ENCODE measurements around the gene AFMID. TPM values are rescaled to one million over a fixed set of nuclear protein-coding genes. Genes with fewer than 3 reads are reported as not detected.

AFMID gene
- total RNA-seq, 2 donors from 2014 or later: 78.9 to 94.6 TPM

DNA sequence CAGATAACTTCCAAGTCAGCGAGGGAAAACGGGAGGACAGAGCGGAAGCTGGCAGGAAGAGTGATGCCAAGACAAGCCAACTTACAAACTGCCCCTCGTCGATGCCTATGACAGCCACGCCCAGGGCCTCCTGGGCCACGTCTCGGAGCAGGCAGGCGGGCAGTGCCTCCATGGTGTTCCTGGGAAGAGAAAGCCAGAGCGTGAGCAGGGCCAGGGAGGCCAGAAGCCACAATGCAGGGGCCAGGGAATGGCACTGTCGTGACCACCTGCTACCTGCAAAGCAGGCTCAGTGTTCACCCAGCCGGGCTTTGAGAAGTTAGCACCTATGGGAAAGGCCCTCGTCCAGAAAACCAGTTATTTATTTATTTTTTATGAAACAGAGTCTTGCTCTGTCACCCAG lies 4.7 kb upstream of the AFMID start:
- DNase-seq: peak; percentile 70 to 86 (median 80)
- 49 to 57% methylated on average over 13 of the region's 13 CpGs for WGBS, 2 donors
- H3K27ac ChIP-seq: peak overlapping the region; percentile 53 to 89 (median 79)

GRCh38 chr17:78183916-78184315 lies 3.2 kb upstream of the AFMID start:
- no peak for TF ChIP-seq POLR2A (IDR thresholded peaks at IDR 0.05)
- TF ChIP-seq, protein P1, sequence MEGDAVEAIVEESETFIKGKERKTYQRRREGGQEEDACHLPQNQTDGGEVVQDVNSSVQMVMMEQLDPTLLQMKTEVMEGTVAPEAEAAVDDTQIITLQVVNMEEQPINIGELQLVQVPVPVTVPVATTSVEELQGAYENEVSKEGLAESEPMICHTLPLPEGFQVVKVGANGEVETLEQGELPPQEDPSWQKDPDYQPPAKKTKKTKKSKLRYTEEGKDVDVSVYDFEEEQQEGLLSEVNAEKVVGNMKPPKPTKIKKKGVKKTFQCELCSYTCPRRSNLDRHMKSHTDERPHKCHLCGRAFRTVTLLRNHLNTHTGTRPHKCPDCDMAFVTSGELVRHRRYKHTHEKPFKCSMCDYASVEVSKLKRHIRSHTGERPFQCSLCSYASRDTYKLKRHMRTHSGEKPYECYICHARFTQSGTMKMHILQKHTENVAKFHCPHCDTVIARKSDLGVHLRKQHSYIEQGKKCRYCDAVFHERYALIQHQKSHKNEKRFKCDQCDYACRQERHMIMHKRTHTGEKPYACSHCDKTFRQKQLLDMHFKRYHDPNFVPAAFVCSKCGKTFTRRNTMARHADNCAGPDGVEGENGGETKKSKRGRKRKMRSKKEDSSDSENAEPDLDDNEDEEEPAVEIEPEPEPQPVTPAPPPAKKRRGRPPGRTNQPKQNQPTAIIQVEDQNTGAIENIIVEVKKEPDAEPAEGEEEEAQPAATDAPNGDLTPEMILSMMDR (IDR thresholded peaks at IDR 0.05): no peak
- peaks cover 68% of the 10 kb centered on the region for H3K4me1 ChIP-seq
- H3K36me3 ChIP-seq (replicated peaks in 1 of 2; ENCODE audit: insufficient read depth in 1 of 2, low read depth in 2 of 2): no peaks in the 10 kb centered on the region
- no peak for ATAC-seq
- WGBS, 2 donors: 60 to 67% methylated on average over 9 to 12 of the region's 12 CpGs
- H3K4me3 ChIP-seq: no peak overlapping the region
- DNase-seq: no peak
- H3K27me3 ChIP-seq: no peaks in the 10 kb centered on the region
- peak overlapping the region; percentile 73 to 89 (median 79) for H3K27ac ChIP-seq
- intact Hi-C loops (cut with DNase I): no loop called here
- no peaks in the 10 kb centered on the region for H3K9me3 ChIP-seq

More for the DNA sequence above, 4.7 kb upstream of the AFMID start:
- H3K9me3 ChIP-seq: no peaks in the 10 kb centered on the region
- ATAC-seq: peak; percentile 20
- no peaks in the 10 kb centered on the region for H3K27me3 ChIP-seq
- peaks cover 56% of the 10 kb centered on the region for H3K4me1 ChIP-seq
- intact Hi-C loops (cut with DNase I): no loop called here
- H3K36me3 ChIP-seq (replicated peaks in 1 of 2; ENCODE audit: insufficient read depth in 1 of 2, low read depth in 2 of 2): no peaks in the 10 kb centered on the region
- peak in 1 of 3 donors; percentile 21 for TF ChIP-seq POLR2A (IDR thresholded peaks at IDR 0.05)
- TF ChIP-seq, protein P1 (IDR thresholded peaks at IDR 0.05): no peak
- no peak overlapping the region for H3K4me3 ChIP-seq

DNA sequence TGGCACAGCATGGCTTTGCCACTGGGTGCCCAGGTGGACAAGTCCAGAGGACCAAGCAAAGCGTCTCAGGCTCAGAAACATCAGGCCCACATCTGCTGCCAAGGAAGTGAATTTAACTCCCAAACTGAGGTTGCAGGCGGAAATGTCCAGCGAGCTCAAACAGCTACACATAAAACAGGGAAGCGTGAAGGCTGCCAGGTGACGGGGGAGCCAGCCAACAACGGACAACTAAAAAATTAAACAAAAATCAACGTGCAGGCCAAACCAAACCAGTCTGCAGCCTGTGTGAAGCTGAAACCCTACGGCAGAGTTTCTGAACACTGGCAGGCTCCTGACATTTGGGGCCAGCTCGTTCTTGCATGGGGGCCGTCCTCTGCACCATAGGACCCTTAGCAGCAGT lies 2.8 kb upstream of the AFMID start:
- intact Hi-C loops (cut with DNase I): no loop called here
- 13 to 18% methylated on average over 5 to 10 of the region's 10 CpGs for WGBS, 2 donors
- peak; percentile 57 to 80 (median 74) for DNase-seq
- H3K36me3 ChIP-seq (replicated peaks in 1 of 2; ENCODE audit: insufficient read depth in 1 of 2, low read depth in 2 of 2): no peaks in the 10 kb centered on the region
- no peaks in the 10 kb centered on the region for H3K27me3 ChIP-seq
- TF ChIP-seq POLR2A (IDR thresholded peaks at IDR 0.05): no peak
- TF ChIP-seq, protein P1 (IDR thresholded peaks at IDR 0.05): no peak
- no peak for ATAC-seq
- peaks cover 72% of the 10 kb centered on the region for H3K4me1 ChIP-seq
- no peaks in the 10 kb centered on the region for H3K9me3 ChIP-seq
- no peak overlapping the region for H3K4me3 ChIP-seq
- H3K27ac ChIP-seq: peak overlapping the region; percentile 73 to 89 (median 79)

- intact Hi-C loops (cut with DNase I): no loop called here
- DNase-seq (peak in 3 of 4 donors; percentile 52 to 62 (median 57)), ATAC-seq (peak; percentile 3)
- Histone ChIP-seq H3K27ac (peak overlapping the region; percentile 73 to 89 (median 79)), H3K4me1 (peaks cover 77% of the 10 kb centered on the region), H3K27me3 (no peaks in the 10 kb centered on the region), H3K9me3 (no peaks in the 10 kb centered on the region), H3K36me3 (replicated peaks in 1 of 2; ENCODE audit: insufficient read depth in 1 of 2, low read depth in 2 of 2) (no peaks in the 10 kb centered on the region), H3K4me3 (no peak overlapping the region)
- TF ChIP-seq POLR2A (IDR thresholded peaks at IDR 0.05): peak in 2 of 3 donors; percentile 16 to 40
- TF ChIP-seq, protein P1 (IDR thresholded peaks at IDR 0.05): no peak
- 10 to 22% methylated on average over 9 of the region's 9 CpGs for WGBS, 2 donors
These were observed 2.3 kb upstream of the AFMID start for GRCh38 chr17:78184868-78185267.

Measured in body of pancreas (tissue), 4 donors.